HG02973 (cell line): ENCODE results near the gene TECPR1.

ENCODE experiments used
- ATAC-seq: cut with Tn5 transposase; IDR thresholded peaks from one replicate; pipeline ENCODE4 v1.9.1; 2021; ENCODE audit warnings: moderate library complexity; ENCODE audit not compliant: unreplicated experiment

The TECPR1 gene

DNA sequence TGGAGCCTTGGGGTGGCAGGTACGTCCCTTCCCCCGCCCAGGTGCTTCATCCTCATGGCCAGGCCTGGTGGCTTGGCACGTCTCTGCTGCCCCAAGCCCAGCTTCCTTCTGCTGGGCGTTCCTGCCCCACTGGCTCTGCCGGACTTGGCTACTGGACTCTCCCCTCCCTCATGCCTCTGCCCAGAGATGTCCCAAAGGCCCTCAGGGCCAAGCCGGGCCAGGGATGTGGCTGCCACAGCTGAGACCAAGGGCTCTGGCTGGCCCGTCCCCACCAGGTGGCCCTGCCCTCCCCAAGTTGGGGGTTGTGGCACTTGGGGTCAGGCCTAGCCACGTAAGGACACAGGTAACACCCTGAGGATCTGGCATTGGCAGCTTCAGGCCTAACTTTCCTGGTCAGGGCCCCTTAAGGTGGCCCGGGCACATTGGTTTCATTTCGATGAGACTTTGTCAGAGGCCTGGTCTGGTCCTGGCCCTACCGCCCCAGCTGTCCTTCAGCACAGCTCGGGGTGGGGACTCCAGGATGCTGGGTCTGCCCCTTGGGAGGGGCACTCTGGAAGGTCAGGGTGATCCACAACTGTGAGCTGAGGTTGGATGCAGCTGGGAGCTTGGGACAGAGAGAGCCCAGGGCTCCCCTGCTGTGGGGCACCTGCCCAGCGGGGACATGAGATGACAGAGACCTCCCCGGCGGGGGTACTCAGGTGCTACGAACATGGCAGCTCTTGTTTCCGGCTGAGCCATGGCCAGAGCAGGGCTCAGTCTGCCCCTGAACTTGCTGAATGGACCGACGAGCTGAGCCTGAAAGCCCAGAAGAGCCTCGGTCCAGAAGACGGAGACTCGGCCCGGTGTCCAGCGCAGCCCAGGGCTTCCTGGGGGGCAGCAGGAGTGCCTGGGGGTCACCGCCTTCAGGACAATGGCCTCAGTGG lies 37.9 kb downstream of the TECPR1 start:
- ATAC-seq, result no peak

DNA sequence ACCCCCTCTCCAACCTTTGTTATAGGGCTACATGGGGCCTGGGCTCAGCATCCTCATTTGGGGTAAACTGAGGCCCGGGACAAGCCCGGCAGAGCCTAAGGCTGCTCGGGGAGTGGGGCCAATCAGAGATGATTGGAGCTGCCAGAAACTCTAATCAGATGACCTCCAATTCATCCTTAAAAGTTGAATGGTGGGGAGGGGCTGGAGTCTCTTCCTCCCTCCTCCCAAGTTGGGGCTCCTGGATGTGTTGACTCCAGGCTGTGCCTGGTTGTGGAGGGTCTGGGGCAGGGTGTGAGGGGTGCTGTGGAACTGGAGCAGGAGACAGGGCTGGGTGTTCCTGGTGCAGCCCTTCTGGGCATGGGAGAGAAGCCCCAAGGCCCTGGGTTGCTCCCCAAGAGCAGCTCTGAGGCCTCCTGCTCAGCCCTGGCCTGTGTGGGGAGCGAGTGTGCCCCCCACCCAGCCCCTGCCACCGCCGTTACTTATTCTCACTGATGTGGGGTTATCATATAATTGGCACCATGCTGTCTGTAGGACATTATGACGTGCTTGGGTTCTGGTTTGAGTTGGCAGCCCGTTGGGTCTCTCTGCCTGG lies 38.6 kb downstream of the TECPR1 start:
- no peak for ATAC-seq

DNA sequence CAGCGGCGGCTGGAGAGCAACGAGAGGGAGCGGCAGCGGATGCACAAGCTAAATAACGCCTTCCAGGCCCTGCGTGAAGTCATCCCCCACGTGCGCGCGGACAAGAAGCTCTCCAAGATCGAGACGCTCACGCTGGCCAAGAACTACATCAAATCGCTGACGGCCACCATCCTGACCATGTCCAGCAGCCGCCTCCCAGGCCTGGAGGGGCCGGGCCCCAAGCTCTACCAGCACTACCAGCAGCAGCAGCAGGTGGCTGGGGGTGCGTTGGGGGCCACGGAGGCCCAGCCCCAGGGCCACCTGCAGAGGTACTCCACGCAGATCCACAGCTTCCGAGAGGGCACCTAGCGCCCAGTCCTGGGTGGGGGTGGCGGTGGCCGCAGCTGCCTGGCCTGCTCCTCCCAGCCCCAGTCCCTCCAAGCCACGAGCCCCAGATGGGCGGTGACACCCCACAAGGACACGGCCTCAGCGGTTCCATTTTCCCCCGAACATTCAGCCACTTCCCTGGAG lies 39.4 kb downstream of the TECPR1 start:
- ATAC-seq, result no peak

DNA sequence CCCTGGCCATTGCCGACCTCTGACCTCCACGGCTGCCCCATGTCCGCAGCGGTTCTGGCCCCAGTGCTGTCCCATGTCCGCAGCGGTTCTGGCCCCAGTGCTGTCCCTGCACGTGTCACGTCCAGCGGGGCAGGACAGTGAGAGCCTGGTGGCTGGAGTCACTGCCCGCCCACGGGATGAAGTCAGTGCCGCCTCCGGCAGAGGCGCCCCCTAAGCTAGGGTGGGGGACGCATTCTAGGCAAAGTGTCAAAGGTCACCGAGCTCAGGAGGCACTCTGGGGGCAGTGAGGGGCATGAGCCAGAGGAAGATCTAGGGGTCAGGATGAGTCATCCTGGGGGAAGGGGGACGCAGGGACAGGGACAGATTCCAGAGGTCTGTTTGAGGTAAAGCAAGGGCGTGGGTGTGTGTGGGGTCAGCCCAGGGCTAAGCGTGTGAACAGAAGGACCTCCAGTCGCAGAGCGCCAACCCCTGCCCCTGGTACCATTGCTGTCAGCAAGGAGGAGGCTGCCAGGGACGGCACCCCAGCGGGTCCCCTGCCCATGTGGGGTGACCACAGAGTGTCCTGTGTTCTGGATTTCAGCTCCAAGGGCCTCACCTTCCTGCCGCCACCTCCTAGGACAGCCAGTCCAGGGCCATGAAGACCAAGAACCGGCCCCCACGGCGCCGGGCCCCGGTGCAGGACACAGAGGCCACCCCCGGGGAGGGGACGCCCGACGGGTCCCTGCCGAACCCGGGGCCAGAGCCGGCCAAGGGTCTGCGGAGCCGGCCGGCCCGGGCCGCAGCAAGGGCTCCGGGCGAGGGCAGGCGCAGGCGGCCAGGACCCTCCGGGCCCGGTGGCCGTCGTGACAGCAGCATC lies 40.1 kb downstream of the TECPR1 start:
- no peak for ATAC-seq

DNA sequence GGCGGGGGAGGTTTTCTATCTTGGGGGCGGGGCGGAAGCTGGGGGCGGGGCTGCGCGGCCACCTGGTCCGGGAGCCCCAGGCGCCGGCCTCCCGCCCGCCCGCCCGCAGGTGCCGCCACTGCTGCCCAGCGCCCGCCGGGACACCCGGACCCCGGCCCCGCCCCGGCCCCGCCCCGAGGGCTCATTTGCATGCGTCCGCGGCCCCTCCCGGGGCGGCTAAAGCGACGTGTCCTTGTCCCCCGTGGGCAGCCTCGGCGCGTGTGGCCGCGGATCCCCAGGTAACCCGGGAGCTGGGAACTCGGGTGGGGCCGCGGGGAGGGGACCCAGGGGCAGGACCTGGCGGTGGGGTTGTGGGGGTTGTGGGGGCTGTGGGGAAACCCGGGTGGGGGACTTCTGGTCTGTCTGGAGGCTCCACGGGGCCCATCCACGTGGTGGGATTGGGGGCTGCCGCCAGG lies 40.8 kb downstream of the TECPR1 start, which contains the start of gene BHLHA15:
TSS of gene BHLHA15 (plus strand) at position 219 of the 455 bp plus-strand sequence. CDS start 871 bp downstream, outside the sequence.
- no peak for ATAC-seq

DNA sequence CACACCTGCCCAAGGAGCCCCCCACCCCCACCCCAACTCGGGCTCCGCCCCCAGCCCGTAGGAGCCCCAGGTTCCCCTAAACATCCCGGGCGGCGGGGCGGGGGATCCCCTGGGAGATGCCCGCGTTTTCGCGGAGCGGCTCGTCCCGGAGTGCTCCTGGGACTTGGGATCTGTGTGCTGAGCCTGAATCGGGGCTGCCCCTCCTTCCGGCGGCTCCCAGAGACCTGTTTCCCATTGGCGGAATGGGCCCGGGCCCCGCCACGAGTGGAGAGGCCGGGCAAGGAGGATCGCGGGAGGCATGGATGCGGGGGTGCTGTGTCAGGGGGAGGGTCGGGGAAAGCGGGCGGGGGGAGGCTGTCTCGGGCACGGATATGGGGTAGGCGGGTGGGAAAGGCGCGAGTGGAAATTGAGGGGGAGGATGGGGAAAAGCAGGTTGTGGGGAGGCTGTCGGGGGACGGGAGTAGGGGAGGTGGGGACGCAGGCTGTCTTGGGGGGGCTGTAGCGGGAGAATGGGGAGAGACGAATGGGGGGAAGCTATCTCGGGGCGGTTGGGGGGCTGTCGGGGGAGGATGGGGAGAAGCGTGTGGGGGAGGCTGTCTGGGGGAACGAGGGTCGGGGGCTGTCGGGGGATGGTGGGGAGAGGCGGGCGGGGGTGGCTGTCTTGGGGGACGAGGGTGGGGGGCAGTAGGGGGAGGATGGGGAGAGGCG lies 41.4 kb downstream of the TECPR1 start:
- no peak for ATAC-seq

DNA sequence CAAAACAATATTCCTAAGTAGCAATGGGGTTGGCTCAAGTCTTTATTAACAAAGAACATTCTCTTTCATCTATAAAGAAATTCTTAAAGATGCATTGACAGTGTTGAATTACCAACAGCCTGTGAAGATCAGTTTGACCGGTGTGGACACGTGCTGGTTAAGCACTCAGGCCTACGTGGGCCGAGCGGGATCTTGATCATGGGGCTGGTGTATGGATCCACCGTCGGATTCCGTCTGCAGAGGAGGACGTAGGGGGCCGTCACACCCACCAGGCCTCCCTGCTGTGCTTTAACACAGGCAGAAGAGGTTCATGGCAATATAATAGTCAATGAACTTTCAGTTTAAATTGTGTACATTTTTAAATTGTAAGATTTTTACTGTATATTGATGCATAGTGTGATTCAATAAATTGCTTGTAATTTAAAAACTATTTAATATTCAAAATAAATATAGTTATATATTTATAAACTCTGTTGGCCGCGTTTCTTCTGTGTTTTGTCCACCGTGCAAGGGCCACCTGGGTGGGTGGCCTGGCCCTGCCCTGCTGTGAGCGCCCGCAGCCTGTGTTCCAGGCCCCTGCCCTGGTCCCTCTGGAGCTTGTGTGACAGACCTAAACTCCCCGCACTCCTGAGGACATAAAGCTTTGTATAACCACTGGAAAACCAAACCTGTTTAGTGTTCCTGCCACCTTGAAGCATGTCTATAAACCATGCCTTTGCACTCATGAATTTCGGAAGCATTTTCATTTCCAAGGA lies 42.7 kb downstream of the TECPR1 start:
- no peak for ATAC-seq

DNA sequence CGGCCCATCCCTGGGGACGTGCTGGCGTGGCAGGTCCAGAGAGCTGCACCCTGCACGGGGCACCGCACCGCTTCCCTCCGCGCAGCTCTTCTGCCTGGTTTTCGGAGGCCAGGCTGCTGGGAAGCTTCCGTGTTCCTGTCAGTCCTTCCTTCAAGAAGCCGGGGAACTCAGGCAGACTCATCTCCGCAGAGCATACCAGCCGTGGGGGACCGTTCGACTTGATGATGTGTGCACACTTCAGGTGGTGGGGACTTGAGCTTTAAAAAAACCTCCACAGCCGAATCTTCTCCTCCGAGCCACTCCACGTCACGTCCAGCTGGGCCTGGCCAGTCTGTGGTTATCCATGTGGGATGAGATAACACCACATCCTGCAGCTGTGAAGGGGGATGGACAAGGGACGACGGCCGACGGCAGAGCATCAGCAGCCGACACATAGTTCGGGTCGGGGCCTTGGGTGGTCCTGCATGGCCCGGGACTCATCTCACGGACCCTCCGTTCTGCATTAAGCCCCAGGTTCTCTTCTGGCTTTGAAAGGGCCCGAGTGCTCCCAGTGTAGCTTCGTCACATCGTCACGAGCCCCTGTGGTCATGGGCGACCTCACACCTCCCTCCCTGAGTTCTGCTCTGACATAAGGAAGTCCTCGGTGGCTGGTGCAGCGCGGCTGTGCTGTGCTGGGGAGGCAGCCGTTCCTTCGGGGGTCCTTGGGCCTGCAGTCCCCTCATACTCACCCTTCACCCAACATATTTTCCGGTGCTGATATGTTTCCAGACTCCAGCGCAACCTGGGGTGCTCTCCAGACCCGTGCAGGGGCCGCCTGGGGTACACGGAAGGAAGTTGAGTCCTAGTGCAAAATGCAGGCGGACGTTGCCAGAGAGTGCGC lies 45.3 kb downstream of the TECPR1 start:
- no peak for ATAC-seq

DNA sequence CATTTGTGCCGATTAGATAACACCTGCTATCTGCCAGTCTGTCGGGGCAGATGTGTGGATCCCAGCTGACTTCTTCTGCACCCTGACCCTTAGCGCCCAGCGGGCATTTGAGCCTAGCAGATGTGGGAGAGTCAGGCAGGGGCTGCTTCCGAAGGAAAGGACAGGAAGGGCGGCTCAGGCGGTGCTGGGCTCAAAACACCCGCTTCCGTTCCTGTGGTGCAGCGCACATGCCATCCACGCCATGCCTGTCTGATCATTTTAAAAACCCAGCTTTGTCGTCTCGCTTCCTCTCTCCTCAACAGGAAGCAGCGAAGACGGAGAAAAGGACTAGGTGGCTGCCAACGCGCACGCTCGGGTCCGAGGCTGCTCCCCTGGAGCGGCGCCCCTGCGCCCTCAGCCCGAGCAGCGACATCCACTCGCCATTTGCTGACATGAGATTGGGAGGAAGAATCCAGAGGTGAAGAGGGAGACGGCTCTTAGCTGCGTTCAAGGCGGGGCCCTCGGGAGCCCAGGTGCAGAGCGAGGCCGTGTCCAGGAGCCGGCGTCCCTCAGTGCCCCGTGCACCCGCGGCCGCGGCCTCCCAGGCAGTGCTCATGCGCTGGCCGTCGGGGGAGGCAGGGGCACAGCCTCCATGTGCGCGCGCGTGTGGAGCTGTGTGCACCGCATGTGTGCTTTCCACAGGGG lies 46.7 kb downstream of the TECPR1 start:
- no peak for ATAC-seq

DNA sequence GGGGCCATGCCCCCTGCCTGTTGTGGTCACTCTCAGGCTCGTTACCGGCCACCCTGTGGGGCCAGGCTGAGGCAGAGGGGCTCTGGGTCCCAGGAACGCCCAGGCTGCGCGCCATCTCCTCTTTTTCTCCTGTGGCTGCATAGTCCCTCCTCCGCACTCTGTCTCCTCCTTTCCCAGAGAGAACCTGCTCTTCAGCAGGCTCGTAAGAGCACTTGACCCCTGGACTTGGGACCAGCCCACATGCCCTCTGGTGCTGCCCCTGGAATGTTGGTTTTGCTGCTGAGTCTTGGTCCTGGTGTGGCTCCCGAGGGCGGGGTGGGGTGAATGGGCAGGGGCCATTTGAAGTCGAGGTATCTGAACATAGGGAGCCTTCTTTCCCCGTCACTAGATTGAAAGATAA lies 47.4 kb downstream of the TECPR1 start:
- no peak for ATAC-seq

DNA sequence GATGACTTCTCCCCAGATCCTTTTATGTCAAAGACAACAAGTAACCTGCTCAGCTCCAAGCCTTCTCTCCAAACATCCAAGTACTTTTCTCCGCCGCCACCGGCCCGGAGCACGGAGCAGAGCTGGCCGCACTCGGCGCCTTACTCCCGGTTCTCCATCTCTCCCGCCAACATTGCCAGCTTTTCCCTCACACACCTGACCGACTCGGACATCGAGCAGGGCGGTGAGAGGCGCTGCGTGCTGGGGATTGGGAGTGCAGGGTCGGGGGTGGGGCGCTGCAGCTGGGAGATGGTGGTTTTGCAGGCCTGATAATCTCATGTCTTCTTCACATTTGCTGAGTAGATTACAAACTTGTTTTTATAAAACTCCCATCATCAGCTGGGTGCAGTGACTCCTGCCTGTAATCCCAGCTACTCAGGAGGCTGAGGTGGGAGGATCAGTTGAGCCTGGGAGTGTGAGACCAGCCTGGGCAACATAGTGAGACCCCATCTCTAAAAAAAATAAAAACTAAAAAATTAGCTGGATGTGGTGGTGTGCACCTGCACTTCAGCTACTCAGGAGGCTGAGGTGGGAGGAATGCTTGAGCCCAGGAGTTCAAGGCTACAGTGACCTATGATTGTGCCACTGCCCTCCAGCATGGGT lies 47.9 kb downstream of the TECPR1 start:
- ATAC-seq, result no peak

DNA sequence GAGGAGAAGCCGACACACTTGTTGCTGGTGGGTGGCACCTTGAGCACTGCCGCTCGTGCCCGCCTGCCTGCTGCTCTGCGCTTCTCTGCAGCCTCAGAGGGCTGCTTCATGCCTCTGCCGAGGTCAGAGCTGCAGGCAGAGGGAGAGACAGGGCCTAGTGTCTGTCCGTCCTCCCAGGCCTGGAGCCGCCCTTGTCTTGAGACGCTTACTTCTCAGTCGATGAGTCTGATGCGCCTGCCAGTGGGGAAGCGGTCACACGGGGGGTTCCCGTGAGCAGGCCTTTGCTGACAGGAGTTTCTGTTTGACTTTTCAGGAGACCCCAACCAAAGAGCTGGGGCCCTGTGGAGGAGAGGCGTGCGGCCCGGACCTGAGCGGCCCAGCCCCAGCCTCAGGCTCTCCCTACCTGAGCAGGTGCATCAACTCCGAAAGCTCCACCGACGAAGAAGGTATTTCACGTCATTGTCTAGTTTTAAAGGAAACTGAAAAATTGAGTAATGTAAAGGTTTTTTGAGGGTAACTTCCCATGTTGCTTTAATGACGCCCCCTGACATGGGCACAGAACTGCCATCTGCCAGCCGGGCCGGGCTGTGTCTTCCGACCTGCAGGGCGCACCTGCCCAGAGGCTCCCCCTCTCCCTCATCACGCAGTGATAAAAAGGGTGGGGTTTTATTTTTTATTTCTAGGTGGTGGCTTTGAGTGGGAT lies 48.6 kb downstream of the TECPR1 start:
- peak; percentile 43 for ATAC-seq

DNA sequence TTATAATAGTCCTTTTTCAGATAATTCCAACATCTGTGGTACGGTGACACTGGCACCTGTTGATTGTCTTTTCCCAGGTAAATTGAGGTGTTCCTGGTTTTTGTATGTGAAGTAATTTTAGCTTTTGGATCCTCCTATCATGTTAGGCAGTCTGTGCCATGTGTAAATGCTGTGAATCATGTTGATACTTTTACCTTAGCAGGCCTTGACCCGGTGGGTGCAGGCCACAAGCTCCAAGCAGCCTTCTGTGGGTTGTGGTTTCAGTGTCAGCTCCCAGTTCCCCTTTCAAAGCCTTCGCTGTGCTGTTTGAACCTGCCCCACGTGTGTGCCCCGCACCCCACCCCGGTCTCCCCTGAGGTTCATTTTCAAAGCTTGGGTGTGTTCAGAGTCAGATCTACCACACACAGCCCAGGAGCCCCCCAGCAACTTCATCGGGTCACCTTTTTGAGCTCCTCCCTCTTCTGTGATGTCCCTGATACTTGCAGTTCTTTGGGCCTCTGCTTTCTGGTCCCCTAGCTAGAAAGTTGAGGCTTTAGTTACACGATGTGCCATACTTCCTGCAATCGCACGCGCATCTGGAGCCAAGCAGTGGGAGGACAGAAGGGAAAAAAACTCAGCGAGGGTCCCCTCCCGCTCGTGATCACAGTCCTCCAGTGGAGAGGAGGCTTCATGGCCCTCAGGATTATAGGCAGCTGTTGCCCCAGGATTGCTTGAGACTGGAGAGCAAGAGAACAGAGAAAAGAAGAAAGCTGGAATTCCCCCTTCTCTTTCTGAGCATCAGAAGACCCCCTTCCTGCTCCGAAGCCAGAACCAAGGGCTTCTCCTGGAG lies 49.5 kb downstream of the TECPR1 start:
- peak; percentile 90 for ATAC-seq

DNA sequence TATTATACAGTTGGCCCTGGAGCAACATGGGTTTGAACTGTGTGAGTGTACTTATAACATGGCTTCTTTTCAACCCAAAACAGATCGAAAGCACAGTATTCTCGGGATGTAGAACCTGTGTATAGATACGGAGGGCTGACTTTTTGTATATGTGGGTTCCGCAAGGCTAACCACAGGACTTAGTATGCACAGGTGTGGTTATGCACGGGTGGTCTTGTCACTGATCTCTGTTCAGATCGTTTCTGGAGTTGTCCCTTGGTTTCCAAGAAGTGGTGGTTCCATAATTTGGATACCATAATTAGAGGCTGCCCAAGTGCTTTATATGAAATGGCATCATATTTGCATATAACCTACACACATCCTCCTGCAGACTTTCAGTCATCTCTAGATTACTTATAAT lies 51.7 kb downstream of the TECPR1 start:
- peak; percentile 35 for ATAC-seq

DNA sequence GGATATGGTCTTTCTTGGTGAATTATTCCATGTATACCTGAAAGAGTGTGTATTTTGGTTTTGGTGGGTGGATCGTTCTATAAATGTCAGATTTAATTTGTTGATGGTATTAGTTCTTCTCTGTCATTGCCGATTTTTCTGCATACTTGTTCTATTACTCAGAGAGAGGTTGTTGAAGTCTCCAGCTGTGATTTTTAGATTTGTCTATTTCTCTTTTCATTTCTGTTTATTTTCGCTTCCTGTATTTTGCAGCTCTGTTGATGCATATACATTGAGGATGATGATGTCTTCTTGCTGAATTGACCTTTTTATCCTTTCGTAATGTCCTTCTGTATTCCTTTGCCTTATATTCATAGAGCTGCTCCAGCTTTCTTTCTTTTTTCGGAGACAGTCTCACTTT lies 52.9 kb downstream of the TECPR1 start:
- ATAC-seq, result no peak
